Measurements from ENCODE around the gene AGPAT4. TPM values are rescaled to one million over a fixed set of nuclear protein-coding genes. Genes with fewer than 3 reads are reported as not detected.

Gene AGPAT4
- polyA plus RNA-seq, 3 donors: 6.4 to 15.8 (median 6.9) TPM

- Mint-ChIP-seq H3K4me1 (peaks cover 20% of the 10 kb centered on the region), H3K27ac (peak overlapping the region in 5 of 7 donors; percentile 33 to 78 (median 70)), H3K27me3 (ENCODE audit: low read depth in 3 of 3) (peaks cover 0 to 1% (median 1%) of the 10 kb centered on the region in 3 donors), H3K9me3 (peaks cover 0 to 14% (median 4%) of the 10 kb centered on the region in 7 donors), H3K4me3 (no peak overlapping the region), H3K36me3 (peaks cover 12 to 14% of the 10 kb centered on the region in 2 donors)
- Histone ChIP-seq H3K9me3 (replicated peaks in 1 of 2; ENCODE audit: control insufficient read depth in 1 of 2, insufficient read depth in 1 of 2, low read length in 2 of 2) (peaks cover 0 to 7% of the 10 kb centered on the region in 2 donors), H3K79me2 (ENCODE audit: insufficient read depth, low read length) (no peaks in the 10 kb centered on the region), H3K4me2 (replicated peaks; ENCODE audit: extremely low read depth, low read length, poor library complexity, severe bottlenecking) (peak overlapping the region; percentile 39), H2AFZ (ENCODE audit: insufficient read depth, low read depth, low read length, poor library complexity, severe bottlenecking) (no peak overlapping the region), H3K27ac (ENCODE audit: low read depth in 1 of 2, low read length in 2 of 2) (peak overlapping the region; percentile 1 to 67), H3K9ac (ENCODE audit: insufficient read depth, low read length, poor library complexity, severe bottlenecking) (no peak overlapping the region), H4K20me1 (ENCODE audit: insufficient read depth, low read length) (no peaks in the 10 kb centered on the region), H3K36me3 (replicated peaks in 1 of 2; ENCODE audit: control insufficient read depth in 1 of 2, insufficient read depth in 2 of 2, low read length in 2 of 2) (peaks cover 0 to 14% of the 10 kb centered on the region in 2 donors), H3K4me1 (ENCODE audit: control insufficient read depth in 1 of 2, insufficient read depth in 2 of 2, low read length in 2 of 2) (peaks cover 14 to 20% of the 10 kb centered on the region in 2 donors), H3K27me3 (ENCODE audit: control insufficient read depth in 2 of 2, insufficient read depth in 2 of 2, low read length in 2 of 2) (no peaks in the 10 kb centered on the region), H3K4me3 (replicated peaks in 1 of 3; ENCODE audit: low read depth in 2 of 3, low read length in 3 of 3) (peak overlapping the region in 1 of 3 experiments; percentile 23)
- no peak for TF ChIP-seq CTCF (IDR thresholded peaks at IDR 0.05)
- intact Hi-C loops (cut with micrococcal nuclease): no loop called here
- 24% methylated on average over 2 of the region's 4 CpGs for WGBS (ENCODE audit: insufficient coverage)
- DNase-seq: peak in 1 of 3 donors; percentile 1
Measured at GRCh38 chr6:161169696-161170095, 104.2 kb downstream of the AGPAT4 start.

- peak overlapping the region in 2 of 7 donors; percentile 45 to 72 for H3K27ac Mint-ChIP-seq
- Histone ChIP-seq H2AFZ (ENCODE audit: insufficient read depth, low read depth, low read length, poor library complexity, severe bottlenecking) (no peak overlapping the region), H3K79me2 (ENCODE audit: insufficient read depth, low read length) (no peaks in the 10 kb centered on the region), H4K20me1 (ENCODE audit: insufficient read depth, low read length) (no peaks in the 10 kb centered on the region), H3K9ac (ENCODE audit: insufficient read depth, low read length, poor library complexity, severe bottlenecking) (no peak overlapping the region), H3K4me2 (replicated peaks; ENCODE audit: extremely low read depth, low read length, poor library complexity, severe bottlenecking) (no peak overlapping the region), H3K27ac (ENCODE audit: low read depth in 1 of 2, low read length in 2 of 2) (no peak overlapping the region), H3K4me1 (ENCODE audit: control insufficient read depth in 1 of 2, insufficient read depth in 2 of 2, low read length in 2 of 2) (peaks cover 14 to 20% of the 10 kb centered on the region in 2 donors), H3K27me3 (ENCODE audit: control insufficient read depth in 2 of 2, insufficient read depth in 2 of 2, low read length in 2 of 2) (no peaks in the 10 kb centered on the region), H3K9me3 (replicated peaks in 1 of 2; ENCODE audit: control insufficient read depth in 1 of 2, insufficient read depth in 1 of 2, low read length in 2 of 2) (peaks cover 0 to 7% of the 10 kb centered on the region in 2 donors), H3K4me3 (replicated peaks in 1 of 3; ENCODE audit: low read depth in 2 of 3, low read length in 3 of 3) (no peak overlapping the region), H3K36me3 (replicated peaks in 1 of 2; ENCODE audit: control insufficient read depth in 1 of 2, insufficient read depth in 2 of 2, low read length in 2 of 2) (peaks cover 0 to 21% of the 10 kb centered on the region in 2 donors)
- peaks cover 0 to 13% (median 4%) of the 10 kb centered on the region in 7 donors for H3K9me3 Mint-ChIP-seq
- peaks cover 12 to 18% of the 10 kb centered on the region in 2 donors for H3K36me3 Mint-ChIP-seq
- no peak overlapping the region for H3K4me3 Mint-ChIP-seq
- peaks cover 20% of the 10 kb centered on the region for H3K4me1 Mint-ChIP-seq
- no CpG with 5 or more reads among the region's 2 CpGs for WGBS (ENCODE audit: insufficient coverage)
- intact Hi-C loops (cut with micrococcal nuclease): no loop called here
- TF ChIP-seq CTCF (IDR thresholded peaks at IDR 0.05): no peak
- H3K27me3 Mint-ChIP-seq (ENCODE audit: low read depth in 3 of 3): peaks cover 0 to 1% (median 1%) of the 10 kb centered on the region in 3 donors
- DNase-seq: no peak
Measured at GRCh38 chr6:161169035-161169434, 104.8 kb downstream of the AGPAT4 start.
